Osteoblast (primary cell): ENCODE results near the gene TGM2. TPM values are rescaled to one million over a fixed set of nuclear protein-coding genes. Genes with fewer than 3 reads are reported as not detected.

Experiments
- DNase-seq: peaks from one replicate; pipeline ENCODE4 v3.0.0; 2011; ENCODE audit warnings: low spot score, mixed read lengths; ENCODE audit not compliant: insufficient read length; ENCODE audit errors: missing footprints
- H2AFZ ChIP-seq: 2 replicates; pipeline ENCODE4 v1.6.0; 2011; ENCODE audit warnings: mild to moderate bottlenecking, low read length
- H3K27ac ChIP-seq: 2 replicates; pipeline ENCODE4 v1.5.1; 2011; ENCODE audit warnings: mild to moderate bottlenecking, low read depth, low read length, moderate library complexity
- H3K27me3 ChIP-seq: 2 replicates; pipeline ENCODE4 v1.6.0; 2012; ENCODE audit warnings: mild to moderate bottlenecking, control low read depth, inconsistent platforms, low read length, moderate library complexity; ENCODE audit not compliant: insufficient read depth
- H3K36me3 ChIP-seq: 2 replicates; pipeline ENCODE4 v1.5.1; 2011; ENCODE audit warnings: mild to moderate bottlenecking, low read length, control low read depth, moderate library complexity; ENCODE audit not compliant: insufficient read depth
- H3K4me1 ChIP-seq: 2 replicates; pipeline ENCODE4 v1.5.1; 2011; ENCODE audit warnings: mild to moderate bottlenecking, low read length, control low read depth, moderate library complexity; ENCODE audit not compliant: insufficient read depth
- H3K4me2 ChIP-seq: 2 replicates; pipeline ENCODE4 v1.6.0; 2011; ENCODE audit warnings: mild to moderate bottlenecking, low read length; ENCODE audit not compliant: insufficient read depth
- H3K4me3 ChIP-seq: fragments of 200-600 bp; sonication (generic); 3 replicates; pipeline ENCODE4 v1.5.1; 2012; ENCODE audit warnings: mild to moderate bottlenecking, low read length, inconsistent platforms; ENCODE audit not compliant: insufficient read depth
- H3K79me2 ChIP-seq: 2 replicates; pipeline ENCODE4 v1.6.0; 2012; ENCODE audit warnings: mild to moderate bottlenecking, low read length, control low read depth, inconsistent platforms; ENCODE audit not compliant: insufficient read depth
- H3K9me3 ChIP-seq: 2 replicates; pipeline ENCODE4 v1.5.1; 2011; ENCODE audit warnings: low read depth, low read length, control low read depth
- H4K20me1 ChIP-seq: 2 replicates; pipeline ENCODE4 v1.6.0; 2012; ENCODE audit warnings: mild to moderate bottlenecking, low read length, control low read depth; ENCODE audit not compliant: insufficient read depth
- CTCF ChIP-seq: IDR thresholded peaks from 2 replicates; pipeline ENCODE4 v1.5.1; 2011; ENCODE audit warnings: mild to moderate bottlenecking, low read depth, low read length, moderate library complexity; ENCODE audit errors: extremely low read depth
- total RNA-seq: library from RNA; depleted of rRNA; stranded (reverse); fragments of >200 nt; gene quantifications from 2 replicates; pipeline ENCODE4 v1.2.3, GENCODE V29; 2012

The TGM2 gene
- total RNA-seq, 1 donor: 78.2 TPM

GRCh38 chr20:38084425-38084951, 80.6 kb downstream of the TGM2 start:
- Histone ChIP-seq H4K20me1 (no peaks in the 10 kb centered on the region), H3K36me3 (peaks cover 31% of the 10 kb centered on the region), H3K4me2 (peak overlapping the region; percentile 21), H3K27ac (peak overlapping the region; percentile 79), H3K79me2 (peaks cover 30% of the 10 kb centered on the region), H3K4me3 (no peak overlapping the region), H3K4me1 (peaks cover 21% of the 10 kb centered on the region), H2AFZ (no peak overlapping the region), H3K27me3 (no peaks in the 10 kb centered on the region), H3K9me3 (no peaks in the 10 kb centered on the region)
- peak; percentile 84 for DNase-seq
- TF ChIP-seq CTCF: no peak

- Histone ChIP-seq H3K36me3 (peaks cover 33% of the 10 kb centered on the region), H3K4me3 (no peak overlapping the region), H4K20me1 (no peaks in the 10 kb centered on the region), H3K9me3 (no peaks in the 10 kb centered on the region), H3K79me2 (peaks cover 33% of the 10 kb centered on the region), H2AFZ (no peak overlapping the region), H3K27me3 (no peaks in the 10 kb centered on the region), H3K4me2 (no peak overlapping the region), H3K4me1 (peaks cover 21% of the 10 kb centered on the region), H3K27ac (peak overlapping the region; percentile 79)
- no peak for TF ChIP-seq CTCF
- no peak for DNase-seq
Observed at GRCh38 chr20:38083338-38084048, 81.6 kb downstream of the TGM2 start.

DNA sequence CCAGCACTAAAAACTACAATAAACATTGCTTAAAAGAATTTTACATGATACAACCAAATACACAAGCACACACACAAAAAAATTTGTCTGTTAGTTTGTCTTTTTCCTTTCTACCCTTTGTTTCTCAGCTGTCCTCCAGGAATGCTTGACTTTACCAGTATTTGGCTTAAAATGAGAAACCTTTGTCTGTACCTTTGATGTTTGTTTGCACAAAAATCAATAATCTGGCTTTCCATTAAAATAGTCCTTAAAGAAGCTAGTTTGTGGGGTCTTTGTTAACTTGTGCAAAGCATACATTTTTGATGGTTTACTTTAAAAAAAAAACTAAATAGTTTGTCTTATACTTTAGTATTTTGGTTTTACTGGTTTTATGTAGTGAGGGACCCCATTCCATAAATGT, 82.2 kb downstream of the TGM2 start:
- H3K27ac ChIP-seq: peak overlapping the region; percentile 79
- H3K4me2 ChIP-seq: no peak overlapping the region
- H3K27me3 ChIP-seq: no peaks in the 10 kb centered on the region
- H3K79me2 ChIP-seq: peaks cover 37% of the 10 kb centered on the region
- H3K4me1 ChIP-seq: peaks cover 21% of the 10 kb centered on the region
- H3K9me3 ChIP-seq: no peaks in the 10 kb centered on the region
- no peaks in the 10 kb centered on the region for H4K20me1 ChIP-seq
- TF ChIP-seq CTCF: no peak
- no peak for DNase-seq
- H3K4me3 ChIP-seq: no peak overlapping the region
- H3K36me3 ChIP-seq: peaks cover 34% of the 10 kb centered on the region
- no peak overlapping the region for H2AFZ ChIP-seq

DNA sequence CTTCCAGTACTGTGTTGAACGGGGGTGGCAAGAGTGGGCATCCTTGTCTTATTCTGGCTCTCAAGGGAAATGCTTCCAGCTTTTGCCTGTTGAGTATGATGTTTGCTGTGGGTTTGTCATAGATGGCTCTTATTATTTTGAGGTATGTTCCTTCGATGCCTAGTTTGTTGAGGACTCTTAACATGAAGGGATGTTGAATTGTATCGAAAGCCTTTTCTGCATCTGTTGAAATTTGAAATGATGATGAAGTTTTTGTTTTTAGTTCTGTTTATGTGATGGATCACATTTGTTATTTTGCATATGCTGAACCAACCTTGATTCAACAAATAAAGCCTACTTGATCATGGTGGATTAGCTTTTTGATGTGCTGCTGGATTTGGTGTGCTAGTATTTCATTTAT, 83.5 kb downstream of the TGM2 start:
- Histone ChIP-seq H3K27me3 (no peaks in the 10 kb centered on the region), H3K4me1 (peaks cover 21% of the 10 kb centered on the region), H3K4me2 (no peak overlapping the region), H4K20me1 (no peaks in the 10 kb centered on the region), H3K4me3 (no peak overlapping the region), H3K27ac (no peak overlapping the region), H3K79me2 (peaks cover 43% of the 10 kb centered on the region), H3K9me3 (no peaks in the 10 kb centered on the region), H3K36me3 (peaks cover 33% of the 10 kb centered on the region), H2AFZ (no peak overlapping the region)
- no peak for DNase-seq
- TF ChIP-seq CTCF: no peak
